ENCODE results near the gene RAET1E. TPM values are rescaled to one million over a fixed set of nuclear protein-coding genes. Genes with fewer than 3 reads are reported as not detected.

Gene RAET1E
- total and polyA plus RNA-seq, 9 of the 15 experiments (the other 6 are each of a cell fraction or from before 2014, with no cell fraction given), result not detected

DNA sequence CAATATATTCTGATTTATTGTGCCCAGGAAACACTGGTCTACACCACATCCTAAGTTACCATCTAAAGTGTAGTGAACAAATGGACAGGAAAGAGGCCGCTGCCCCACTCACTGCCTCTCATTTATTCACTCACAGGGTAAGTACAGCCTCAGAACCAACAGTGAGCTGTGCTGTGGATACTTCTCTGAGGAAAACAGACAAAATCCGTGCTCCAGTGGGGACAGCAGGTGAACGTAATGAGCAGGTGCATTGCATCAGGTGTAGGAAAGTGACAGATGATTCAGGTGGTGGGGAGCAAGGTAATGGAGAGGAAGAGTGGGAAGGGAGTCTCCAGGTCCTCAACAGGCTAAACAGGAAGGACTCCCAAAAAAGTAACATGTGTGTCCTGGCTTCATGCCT is 35.5 kb upstream of the RAET1E start (continued):
- TF ChIP-seq ARID3B (CRISPR knock-in tag; IDR thresholded peaks at IDR 0.05; ENCODE audit: borderline replicate concordance), result no peak
- no peak for TF ChIP-seq ZNF280A (IDR thresholded peaks at IDR 0.05; ENCODE audit: low read depth, partially characterized antibody)
- TF ChIP-seq HES1 (IDR thresholded peaks at IDR 0.05; ENCODE audit: low read depth), result no peak
- no peak for TF ChIP-seq ZFP1 (CRISPR knock-in tag; IDR thresholded peaks at IDR 0.05)
- no peak for TF ChIP-seq SREBF1 (IDR thresholded peaks at IDR 0.05; ENCODE audit: borderline replicate concordance, low read depth, low read length)
- no peak for TF ChIP-seq ZBTB9 (CRISPR knock-in tag; IDR thresholded peaks at IDR 0.05)
- no peak for TF ChIP-seq GATA2 (CRISPR knock-in tag; IDR thresholded peaks at IDR 0.05)

All from K562 (cell line).